Ovary (tissue), 3 donors: ENCODE data around the gene EXOC2.

ENCODE experiments used
- EP300 ChIP-seq: sonication (generic); formaldehyde crosslinking; IDR thresholded peaks from one replicate; pipeline ENCODE4 v1.6.1; 2017; ENCODE audit warnings: antibody characterized with exemption
- POLR2A ChIP-seq: fragments of 450-650 bp; IDR thresholded peaks from one replicate; pipeline ENCODE4 v1.6.1; 2017; ENCODE audit warnings: antibody characterized with exemption, mild to moderate bottlenecking, moderate library complexity
- TF ChIP-seq, protein P1 (sequence below), 3 donors: fragments of 450-650 bp in 2 of 3; fragments of 200-600 bp in 1 of 3; IDR thresholded peaks; one replicate each; pipeline versions ENCODE4 v1.5.1 to v1.8.0; 2016 to 2022; ENCODE audit warnings: antibody characterized with exemption in 3 of 3, mild to moderate bottlenecking in 1 of 3
- donor health status: DM: no; HTN: no; CAD: no.

DNA sequence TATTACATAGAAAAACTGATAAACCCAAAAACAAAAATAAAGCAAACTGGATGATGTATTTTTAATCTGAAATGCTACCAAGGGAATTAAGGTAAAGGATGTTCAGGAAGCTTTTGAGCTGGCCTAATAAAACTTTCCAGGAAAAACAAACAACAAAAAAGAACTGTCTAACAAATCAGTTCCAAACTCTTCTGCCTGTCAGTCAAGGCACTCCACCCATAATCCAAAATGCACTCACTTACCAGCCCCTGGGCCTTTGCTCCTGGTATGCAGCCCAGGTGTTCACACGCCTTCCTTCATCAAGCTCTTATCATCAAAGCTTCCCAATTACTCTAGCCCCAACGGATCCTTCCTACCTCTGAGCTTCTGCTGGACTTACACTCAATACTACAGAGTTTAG lies 3.7 kb downstream of the EXOC2 start:
- TF ChIP-seq, protein P1, sequence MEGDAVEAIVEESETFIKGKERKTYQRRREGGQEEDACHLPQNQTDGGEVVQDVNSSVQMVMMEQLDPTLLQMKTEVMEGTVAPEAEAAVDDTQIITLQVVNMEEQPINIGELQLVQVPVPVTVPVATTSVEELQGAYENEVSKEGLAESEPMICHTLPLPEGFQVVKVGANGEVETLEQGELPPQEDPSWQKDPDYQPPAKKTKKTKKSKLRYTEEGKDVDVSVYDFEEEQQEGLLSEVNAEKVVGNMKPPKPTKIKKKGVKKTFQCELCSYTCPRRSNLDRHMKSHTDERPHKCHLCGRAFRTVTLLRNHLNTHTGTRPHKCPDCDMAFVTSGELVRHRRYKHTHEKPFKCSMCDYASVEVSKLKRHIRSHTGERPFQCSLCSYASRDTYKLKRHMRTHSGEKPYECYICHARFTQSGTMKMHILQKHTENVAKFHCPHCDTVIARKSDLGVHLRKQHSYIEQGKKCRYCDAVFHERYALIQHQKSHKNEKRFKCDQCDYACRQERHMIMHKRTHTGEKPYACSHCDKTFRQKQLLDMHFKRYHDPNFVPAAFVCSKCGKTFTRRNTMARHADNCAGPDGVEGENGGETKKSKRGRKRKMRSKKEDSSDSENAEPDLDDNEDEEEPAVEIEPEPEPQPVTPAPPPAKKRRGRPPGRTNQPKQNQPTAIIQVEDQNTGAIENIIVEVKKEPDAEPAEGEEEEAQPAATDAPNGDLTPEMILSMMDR (IDR thresholded peaks at IDR 0.05) = no peak
- TF ChIP-seq POLR2A (no peak), EP300 (no peak)
